Activated CD8-positive, alpha-beta memory T cell treated with anti-CD3 and anti-CD28 coated beads, Interleukin-2, amount 10 ng/mL, durations not matched to agents 7 days and 5 days (primary cell): ENCODE results near the gene RORC. TPM values are rescaled to one million over a fixed set of nuclear protein-coding genes. Genes with fewer than 3 reads are reported as not detected.
A peak's percentile ranks its signal among the peaks of the same experiment; 100 is the strongest.

ENCODE experiments used
- ATAC-seq: fragments of 150-1000 bp; cut with Tn5 transposase; one replicate; pipeline ENCODE4 v1.10.0; 2021; ENCODE audit warnings: moderate library complexity
- CTCF ChIA-PET: fragments of 350-600 bp; sonication (Branson Sonifier 250); formaldehyde crosslinking; loops from one replicate; lab custom pipeline; 2021; ENCODE audit warnings: antibody characterized with exemption; lab: Charles Lee
- DNase-seq: peaks from one replicate; pipeline ENCODE4 v3.0.0-alpha.2; 2020
- H3K27ac Mint-ChIP-seq: one replicate; pipeline ENCODE4 v1.8.0; 2021; ENCODE audit warnings: mild to moderate bottlenecking, mixed read lengths
- H3K27me3 Mint-ChIP-seq: one replicate; pipeline ENCODE4 v1.8.0; 2021; ENCODE audit warnings: mixed read lengths
- H3K36me3 Mint-ChIP-seq: one replicate; pipeline ENCODE4 v1.8.0; 2021; ENCODE audit warnings: mild to moderate bottlenecking, mixed read lengths
- H3K4me1 Mint-ChIP-seq: one replicate; pipeline ENCODE4 v1.8.0; 2021; ENCODE audit warnings: mixed read lengths
- H3K4me3 Mint-ChIP-seq: one replicate; pipeline ENCODE4 v1.8.0; 2021; ENCODE audit warnings: mild to moderate bottlenecking, moderate library complexity, mixed read lengths
- H3K9me3 Mint-ChIP-seq: one replicate; pipeline ENCODE4 v1.8.0; 2022; ENCODE audit warnings: low read depth, mixed read lengths
- total RNA-seq, 2 experiments: library from RNA; stranded (reverse); gene quantifications; one replicate each; pipeline ENCODE4 v1.2.3, GENCODE V29; 2021

RORC gene
- total RNA-seq, 2 experiments from 2014 or later, result 0.30 to 1.3 TPM

- CTCF ChIA-PET, result interaction anchor here (0.8 to 1.2 kb wide), 2 partner anchors 37 to 158 kb away, joined by 3 read pairs; no protein-coding TSS in a partner anchor
- no peak overlapping the region for H3K4me3 Mint-ChIP-seq
- DNase-seq (no peak), ATAC-seq (no peak)
- H3K36me3 Mint-ChIP-seq, result peaks cover 4% of the 10 kb centered on the region
- H3K27me3 Mint-ChIP-seq, result no peaks in the 10 kb centered on the region
- no peaks in the 10 kb centered on the region for H3K9me3 Mint-ChIP-seq
- peaks cover 38% of the 10 kb centered on the region for H3K4me1 Mint-ChIP-seq
- H3K27ac Mint-ChIP-seq, result no peak overlapping the region
These were observed 11.8 kb upstream of the RORC start for GRCh38 chr1:151843398-151843797.

DNA sequence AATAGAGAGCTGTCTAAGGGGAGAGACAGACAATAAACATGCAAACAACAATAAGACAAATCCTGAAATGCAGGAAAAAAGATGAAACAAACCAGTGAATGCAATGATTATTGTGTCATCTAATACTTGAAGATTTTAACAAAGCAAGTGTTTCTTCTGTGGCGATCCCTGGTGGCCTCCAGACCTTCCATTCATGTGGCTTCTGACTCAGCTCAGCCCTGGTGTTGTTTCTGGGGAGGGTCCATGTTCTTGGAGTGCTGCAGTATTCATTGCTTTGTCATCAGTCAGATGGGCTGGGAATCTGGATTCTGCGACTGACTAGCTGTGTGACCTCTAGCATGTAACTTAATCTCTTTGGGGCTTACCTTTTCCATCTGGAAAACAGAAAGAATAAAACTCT, 9.5 kb upstream of the RORC start:
- Mint-ChIP-seq H3K36me3 (peaks cover 4% of the 10 kb centered on the region), H3K4me3 (no peak overlapping the region), H3K27me3 (peaks cover 2% of the 10 kb centered on the region), H3K27ac (no peak overlapping the region), H3K4me1 (peaks cover 38% of the 10 kb centered on the region), H3K9me3 (no peaks in the 10 kb centered on the region)
- ATAC-seq, result no peak
- no peak for DNase-seq
- CTCF ChIA-PET, result interaction anchor here (0.7 to 1.8 kb wide), 4 partner anchors 8 to 247 kb away, joined by 3 to 8 read pairs (median 5); partner anchors contain the start of gene MRPL9

GRCh38 chr1:151840421-151840820, 8.8 kb upstream of the RORC start:
- DNase-seq, result no peak
- peaks cover 35% of the 10 kb centered on the region for H3K4me1 Mint-ChIP-seq
- H3K9me3 Mint-ChIP-seq, result no peaks in the 10 kb centered on the region
- H3K27ac Mint-ChIP-seq, result peak overlapping the region; percentile 71
- H3K36me3 Mint-ChIP-seq, result peaks cover 1% of the 10 kb centered on the region
- no peak for ATAC-seq
- H3K27me3 Mint-ChIP-seq, result peaks cover 2% of the 10 kb centered on the region
- CTCF ChIA-PET, result interaction anchor here (0.6 to 1.8 kb wide), 8 partner anchors 8 to 308 kb away, joined by 3 to 8 read pairs (median 3); partner anchors contain the start of gene MRPL9
- peak overlapping the region; percentile 79 for H3K4me3 Mint-ChIP-seq

- peak within 1 kb of the TSS; percentile 71 for H3K27ac Mint-ChIP-seq
- peak within 1 kb of the TSS; percentile 79 for H3K4me3 Mint-ChIP-seq
- no peaks in the 10 kb centered on the region for H3K9me3 Mint-ChIP-seq
- H3K4me1 Mint-ChIP-seq, result peaks cover 34% of the 10 kb centered on the region
- H3K36me3 Mint-ChIP-seq, result peaks cover 1% of the 10 kb centered on the region
- H3K27me3 Mint-ChIP-seq, result peaks cover 2% of the 10 kb centered on the region
- DNase-seq (peak; percentile 80), ATAC-seq (peak; percentile 76)
- CTCF ChIA-PET, result interaction anchor here (0.6 to 1.8 kb wide), 10 partner anchors 9 to 307 kb away, joined by 3 to 8 read pairs (median 3); partner anchors contain the start of genes MRPL9 and TDRKH
These were observed 8.1 kb upstream of the RORC start, which contains the start of gene C2CD4D for GRCh38 chr1:151839457-151840403. TSS of gene C2CD4D (minus strand) at chr1:151839820. CDS start at chr1:151838989, 831 bp downstream.

DNA sequence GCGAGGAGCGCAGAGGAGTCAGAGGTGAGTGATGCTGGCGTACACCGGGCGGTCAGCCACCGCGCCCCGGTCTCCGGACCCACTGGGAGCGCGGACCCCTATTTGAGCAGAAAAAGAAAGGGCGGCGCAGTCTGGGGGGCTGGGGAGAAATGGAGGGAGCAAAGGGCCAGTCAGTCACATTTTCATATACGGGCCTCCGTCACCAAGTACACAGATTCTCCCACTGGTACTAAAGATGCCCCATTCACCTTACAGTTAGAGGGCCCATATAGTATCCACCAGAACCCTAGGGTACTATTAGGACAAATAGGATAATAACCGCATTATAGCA, 7.4 kb upstream of the RORC start:
- ATAC-seq (no peak), DNase-seq (no peak)
- peak overlapping the region; percentile 79 for H3K4me3 Mint-ChIP-seq
- H3K27me3 Mint-ChIP-seq, result peaks cover 2% of the 10 kb centered on the region
- H3K4me1 Mint-ChIP-seq, result peaks cover 40% of the 10 kb centered on the region
- H3K36me3 Mint-ChIP-seq, result peaks cover 1% of the 10 kb centered on the region
- CTCF ChIA-PET, result interaction anchor here (0.8 to 1.2 kb wide), 3 partner anchors 9 to 121 kb away, joined by 3 read pairs; partner anchors contain the start of gene TDRKH
- no peaks in the 10 kb centered on the region for H3K9me3 Mint-ChIP-seq
- H3K27ac Mint-ChIP-seq, result peak overlapping the region; percentile 71

- Mint-ChIP-seq H3K9me3 (no peaks in the 10 kb centered on the region), H3K27me3 (peaks cover 2% of the 10 kb centered on the region), H3K36me3 (peaks cover 1% of the 10 kb centered on the region), H3K4me1 (peaks cover 46% of the 10 kb centered on the region), H3K4me3 (peak overlapping the region; percentile 79), H3K27ac (peak overlapping the region; percentile 71)
- no peak for DNase-seq
- CTCF ChIA-PET, result interaction anchor here (1.2 to 2.7 kb wide), 2 partner anchors 8 to 16 kb away, joined by 3 to 6 read pairs; no protein-coding TSS in a partner anchor
- peak; percentile 17 for ATAC-seq
These were observed 6.8 kb upstream of the RORC start for GRCh38 chr1:151838222-151839081.

GRCh38 chr1:151837884-151838221, 6.3 kb upstream of the RORC start:
- Mint-ChIP-seq H3K36me3 (peaks cover 1% of the 10 kb centered on the region), H3K27me3 (peaks cover 2% of the 10 kb centered on the region), H3K9me3 (no peaks in the 10 kb centered on the region), H3K4me3 (peak overlapping the region; percentile 68), H3K27ac (peak overlapping the region; percentile 89), H3K4me1 (peaks cover 51% of the 10 kb centered on the region)
- ATAC-seq (no peak), DNase-seq (no peak)
- CTCF ChIA-PET, result interaction anchor here (2.7 kb wide), 1 partner anchor 15 kb away, joined by 6 read pairs; no protein-coding TSS in a partner anchor

DNA sequence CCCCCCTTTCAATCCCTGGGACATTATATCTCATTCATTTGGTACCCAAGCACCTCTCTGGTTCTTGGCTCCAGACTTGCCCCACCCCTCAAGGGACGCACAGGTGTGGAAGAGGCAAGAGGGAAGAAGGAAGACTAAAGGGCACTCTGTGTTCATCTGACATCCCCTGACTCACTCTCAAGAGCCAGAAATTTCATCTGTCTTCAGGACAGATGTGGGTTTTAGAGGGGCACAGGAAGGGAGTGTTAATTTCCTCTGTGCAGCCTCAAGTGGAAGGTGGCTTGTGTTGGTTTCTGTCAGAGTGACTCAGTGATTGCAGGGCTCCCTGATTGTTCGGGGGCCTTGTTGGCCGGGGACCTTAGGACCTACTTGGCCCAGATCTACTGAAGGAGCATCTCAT, 5.6 kb upstream of the RORC start:
- DNase-seq, result peak; percentile 62
- no peaks in the 10 kb centered on the region for H3K9me3 Mint-ChIP-seq
- peaks cover 2% of the 10 kb centered on the region for H3K27me3 Mint-ChIP-seq
- peaks cover 1% of the 10 kb centered on the region for H3K36me3 Mint-ChIP-seq
- peak overlapping the region; percentile 89 for H3K27ac Mint-ChIP-seq
- peaks cover 54% of the 10 kb centered on the region for H3K4me1 Mint-ChIP-seq
- H3K4me3 Mint-ChIP-seq, result peak overlapping the region; percentile 68
- CTCF ChIA-PET, result interaction anchor here (0.6 to 3.4 kb wide), 26 partner anchors 9 to 536 kb away, joined by 3 to 25 read pairs (median 4); partner anchors contain the start of genes CELF3, MRPL9, RFX5 and TDRKH
- ATAC-seq, result peak; percentile 17

- H3K4me3 Mint-ChIP-seq, result no peak overlapping the region
- CTCF ChIA-PET, result interaction anchor here (0.7 to 3.4 kb wide), 19 partner anchors 10 to 324 kb away, joined by 3 to 25 read pairs (median 4); partner anchors contain the start of genes CELF3, CGN, MRPL9 and TDRKH
- ATAC-seq (no peak), DNase-seq (no peak)
- no peaks in the 10 kb centered on the region for H3K36me3 Mint-ChIP-seq
- H3K27ac Mint-ChIP-seq, result no peak overlapping the region
- H3K9me3 Mint-ChIP-seq, result no peaks in the 10 kb centered on the region
- H3K27me3 Mint-ChIP-seq, result peaks cover 2% of the 10 kb centered on the region
- H3K4me1 Mint-ChIP-seq, result peaks cover 64% of the 10 kb centered on the region
These were observed 4.0 kb upstream of the RORC start for GRCh38 chr1:151835596-151835995.

- no peak overlapping the region for H3K4me3 Mint-ChIP-seq
- no peak for ATAC-seq
These were observed 2.6 kb upstream of the RORC start for GRCh38 chr1:151834239-151834638.

GRCh38 chr1:151833172-151833900, 1.7 kb upstream of the RORC start:
- peaks cover 2% of the 10 kb centered on the region for H3K27me3 Mint-ChIP-seq
- CTCF ChIA-PET, result interaction anchor here (1.0 to 1.2 kb wide), 2 partner anchors 13 kb away, joined by 3 to 4 read pairs; no protein-coding TSS in a partner anchor
- H3K9me3 Mint-ChIP-seq, result no peaks in the 10 kb centered on the region
- H3K4me1 Mint-ChIP-seq, result peaks cover 75% of the 10 kb centered on the region
- no peak for ATAC-seq
- no peaks in the 10 kb centered on the region for H3K36me3 Mint-ChIP-seq
- H3K4me3 Mint-ChIP-seq, result no peak overlapping the region
- peak overlapping the region; percentile 6 for H3K27ac Mint-ChIP-seq
- DNase-seq, result no peak

More at GRCh38 chr1:151834239-151834638, 2.6 kb upstream of the RORC start:
- Mint-ChIP-seq H3K27me3 (peaks cover 2% of the 10 kb centered on the region), H3K9me3 (no peaks in the 10 kb centered on the region), H3K4me1 (peaks cover 66% of the 10 kb centered on the region), H3K27ac (no peak overlapping the region), H3K36me3 (no peaks in the 10 kb centered on the region)
- CTCF ChIA-PET, result interaction anchor here (0.9 to 3.4 kb wide), 8 partner anchors 8 to 240 kb away, joined by 3 to 25 read pairs (median 4); partner anchors contain the start of gene MRPL9
- DNase-seq, result no peak
